ENCODE data around the gene BARX1.

DNA sequence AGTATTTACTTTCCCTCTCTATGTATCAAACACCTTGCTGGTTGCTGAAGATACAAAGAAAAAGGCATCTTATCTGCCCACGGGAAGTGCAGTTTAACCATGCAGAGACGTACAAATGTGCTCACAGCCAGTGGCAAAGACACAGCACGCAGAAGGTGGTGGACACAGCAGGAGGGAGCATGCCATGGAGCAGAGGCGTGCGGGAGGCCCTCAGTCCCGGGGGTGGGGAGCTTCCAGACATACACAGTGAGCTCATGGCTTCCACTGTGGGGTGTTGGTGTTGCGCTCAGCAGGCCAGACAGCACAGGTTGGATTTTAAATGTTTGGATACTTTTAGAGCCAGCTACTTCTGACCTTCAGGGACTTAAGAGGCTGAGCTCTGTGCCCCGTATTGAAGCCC lies 8.8 kb upstream of the BARX1 start:
- TF ChIP-seq, protein P1, sequence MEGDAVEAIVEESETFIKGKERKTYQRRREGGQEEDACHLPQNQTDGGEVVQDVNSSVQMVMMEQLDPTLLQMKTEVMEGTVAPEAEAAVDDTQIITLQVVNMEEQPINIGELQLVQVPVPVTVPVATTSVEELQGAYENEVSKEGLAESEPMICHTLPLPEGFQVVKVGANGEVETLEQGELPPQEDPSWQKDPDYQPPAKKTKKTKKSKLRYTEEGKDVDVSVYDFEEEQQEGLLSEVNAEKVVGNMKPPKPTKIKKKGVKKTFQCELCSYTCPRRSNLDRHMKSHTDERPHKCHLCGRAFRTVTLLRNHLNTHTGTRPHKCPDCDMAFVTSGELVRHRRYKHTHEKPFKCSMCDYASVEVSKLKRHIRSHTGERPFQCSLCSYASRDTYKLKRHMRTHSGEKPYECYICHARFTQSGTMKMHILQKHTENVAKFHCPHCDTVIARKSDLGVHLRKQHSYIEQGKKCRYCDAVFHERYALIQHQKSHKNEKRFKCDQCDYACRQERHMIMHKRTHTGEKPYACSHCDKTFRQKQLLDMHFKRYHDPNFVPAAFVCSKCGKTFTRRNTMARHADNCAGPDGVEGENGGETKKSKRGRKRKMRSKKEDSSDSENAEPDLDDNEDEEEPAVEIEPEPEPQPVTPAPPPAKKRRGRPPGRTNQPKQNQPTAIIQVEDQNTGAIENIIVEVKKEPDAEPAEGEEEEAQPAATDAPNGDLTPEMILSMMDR (IDR thresholded peaks at IDR 0.05), result no peak
- no peak for TF ChIP-seq POLR2A (IDR thresholded peaks at IDR 0.05)
